ENCODE results near the gene TUT4. TPM values are rescaled to one million over a fixed set of nuclear protein-coding genes. Genes with fewer than 3 reads are reported as not detected.
A peak's percentile ranks its signal among the peaks of the same experiment; 100 is the strongest.

The TUT4 gene
- total RNA-seq, 1 experiment from 2014 or later, result 10.9 TPM

- Histone ChIP-seq H3K4me3 (peak overlapping the region; percentile 90), H3K27me3 (no peaks in the 10 kb centered on the region), H3K36me3 (peaks cover 65% of the 10 kb centered on the region), H3K9me3 (no peaks in the 10 kb centered on the region)
- no peak for DNase-seq
Observed at GRCh38 chr1:52404975-52405338, 147.9 kb downstream of the TUT4 start.

GRCh38 chr1:52404116-52404974 lies 148.5 kb downstream of the TUT4 start, which contains the start of the genes ORC1 and PRPF38A:
Gene ORC1, minus strand, starts transcription at chr1:52404423. Its CDS starts 2,200 bp downstream, at chr1:52402223.
Gene PRPF38A, plus strand, starts transcription at chr1:52404602. Its CDS starts 148 bp downstream, at chr1:52404750.
- DNase-seq, result peak; percentile 94
- peak within 1 kb of the TSS; percentile 90 for H3K4me3 ChIP-seq
- H3K27me3 ChIP-seq, result no peaks in the 10 kb centered on the region
- H3K9me3 ChIP-seq, result no peaks in the 10 kb centered on the region
- peaks cover 61% of the 10 kb centered on the region for H3K36me3 ChIP-seq

- DNase-seq, result peak; percentile 71
- Histone ChIP-seq H3K36me3 (peaks cover 56% of the 10 kb centered on the region), H3K27me3 (no peaks in the 10 kb centered on the region), H3K4me3 (peak overlapping the region; percentile 90), H3K9me3 (no peaks in the 10 kb centered on the region)
Observed at GRCh38 chr1:52403566-52404115, 149.3 kb downstream of the TUT4 start.

- peak overlapping the region; percentile 90 for H3K4me3 ChIP-seq
- DNase-seq, result no peak
- H3K36me3 ChIP-seq, result peaks cover 53% of the 10 kb centered on the region
- H3K27me3 ChIP-seq, result no peaks in the 10 kb centered on the region
- H3K9me3 ChIP-seq, result no peaks in the 10 kb centered on the region
Observed at GRCh38 chr1:52402860-52403240, 150.0 kb downstream of the TUT4 start.

- DNase-seq, result no peak
- Histone ChIP-seq H3K27me3 (no peaks in the 10 kb centered on the region), H3K36me3 (peaks cover 45% of the 10 kb centered on the region), H3K9me3 (no peaks in the 10 kb centered on the region), H3K4me3 (no peak overlapping the region)
Observed at GRCh38 chr1:52400131-52400530, 152.8 kb downstream of the TUT4 start.

GRCh38 chr1:52399629-52400028 lies 153.3 kb downstream of the TUT4 start:
- Histone ChIP-seq H3K36me3 (peaks cover 50% of the 10 kb centered on the region), H3K27me3 (no peaks in the 10 kb centered on the region), H3K9me3 (no peaks in the 10 kb centered on the region), H3K4me3 (no peak overlapping the region)
- no peak for DNase-seq

- Histone ChIP-seq H3K4me3 (no peak overlapping the region), H3K27me3 (no peaks in the 10 kb centered on the region), H3K36me3 (peaks cover 56% of the 10 kb centered on the region), H3K9me3 (no peaks in the 10 kb centered on the region)
- no peak for DNase-seq
Observed at GRCh38 chr1:52393174-52393573, 159.7 kb downstream of the TUT4 start.

- H3K36me3 ChIP-seq, result peaks cover 75% of the 10 kb centered on the region
- DNase-seq, result peak; percentile 9
Observed at GRCh38 chr1:52386458-52386857, 166.4 kb downstream of the TUT4 start.

GRCh38 chr1:52385376-52385775 lies 167.5 kb downstream of the TUT4 start:
- H3K9me3 ChIP-seq, result no peaks in the 10 kb centered on the region
- no peaks in the 10 kb centered on the region for H3K27me3 ChIP-seq
- H3K36me3 ChIP-seq, result peaks cover 74% of the 10 kb centered on the region
- DNase-seq, result no peak
- H3K4me3 ChIP-seq, result no peak overlapping the region

More at GRCh38 chr1:52386458-52386857, 166.4 kb downstream of the TUT4 start:
- H3K9me3 ChIP-seq, result no peaks in the 10 kb centered on the region
- no peaks in the 10 kb centered on the region for H3K27me3 ChIP-seq
- no peak overlapping the region for H3K4me3 ChIP-seq

Other genes starting within 250 kb of the TUT4 start
- 24.2 and 25.3 TPM in 2 replicates for gene CC2D1B, start 186.9 kb downstream of the TUT4 start, total RNA-seq (2014; rRNA removed; shearing (Covaris generic); ENCODE audit: low replicate concordance)
- 16.0 and 23.1 TPM in 2 replicates for gene ORC1, start 148.7 kb downstream of the TUT4 start, total RNA-seq (2014; rRNA removed; shearing (Covaris generic); ENCODE audit: low replicate concordance)
- 10.0 and 14.1 TPM in 2 replicates for gene PRPF38A, start 148.5 kb downstream of the TUT4 start, total RNA-seq (2014; rRNA removed; shearing (Covaris generic); ENCODE audit: low replicate concordance)
- gene GPX7, start 49.3 kb upstream of the TUT4 start, total RNA-seq (2014; rRNA removed; shearing (Covaris generic); ENCODE audit: low replicate concordance), result 21.2 and 22.5 TPM in 2 replicates
- not detected in 2 replicates for gene SHISAL2A, start 80.1 kb upstream of the TUT4 start, total RNA-seq (2014; rRNA removed; shearing (Covaris generic); ENCODE audit: low replicate concordance)
- gene COA7, start 145.3 kb upstream of the TUT4 start, total RNA-seq (2014; rRNA removed; shearing (Covaris generic); ENCODE audit: low replicate concordance), result 16.9 and 37.1 TPM in 2 replicates
- gene ZYG11B, start 173.4 kb upstream of the TUT4 start, total RNA-seq (2014; rRNA removed; shearing (Covaris generic); ENCODE audit: low replicate concordance), result 9.9 and 15.8 TPM in 2 replicates